ENCODE measurements around the gene SYNPR. TPM values are rescaled to one million over a fixed set of nuclear protein-coding genes. Genes with fewer than 3 reads are reported as not detected.

SYNPR gene
- total and polyA plus RNA-seq, 8 donors: 0.13 to 0.42 (median 0.20) TPM; not detected in 4

GRCh38 chr3:63349583-63350573 is 71.8 kb downstream of the SYNPR start:
- ATAC-seq (peak; percentile 87), DNase-seq (peak in 3 of 4 donors; percentile 37 to 64 (median 45))
- H3K4me1 ChIP-seq: no peaks in the 10 kb centered on the region
- H3K27me3 ChIP-seq: peaks cover 0 to 20% of the 10 kb centered on the region in 2 donors
- intact Hi-C loops (cut with DNase I): loop anchor here in 1 of 2 donors (5.0 to 10.0 kb wide), 2 partner anchors 467 to 645 kb away; partner anchors contain the start of gene C3orf49
- H3K36me3 ChIP-seq: no peaks in the 10 kb centered on the region
- TF ChIP-seq CTCF (IDR thresholded peaks at IDR 0.05): peak; percentile 56 to 65
- no peak overlapping the region for H3K27ac ChIP-seq
- no peak overlapping the region for H3K4me3 ChIP-seq
- H3K9me3 ChIP-seq: no peaks in the 10 kb centered on the region

GRCh38 chr3:63351159-63352007 is 73.3 kb downstream of the SYNPR start:
- no peaks in the 10 kb centered on the region for H3K9me3 ChIP-seq
- H3K27ac ChIP-seq: no peak overlapping the region
- TF ChIP-seq CTCF (IDR thresholded peaks at IDR 0.05): peak; percentile 70 to 87
- intact Hi-C loops (cut with DNase I): loop anchor here in 1 of 2 donors (5.0 to 10.0 kb wide), 2 partner anchors 466 to 643 kb away; partner anchors contain the start of gene C3orf49
- no peaks in the 10 kb centered on the region for H3K36me3 ChIP-seq
- ATAC-seq (peak; percentile 92), DNase-seq (peak in 2 of 4 donors; percentile 35 to 55)
- no peak overlapping the region for H3K4me3 ChIP-seq
- peaks cover 0 to 10% of the 10 kb centered on the region in 2 donors for H3K27me3 ChIP-seq
- H3K4me1 ChIP-seq: no peaks in the 10 kb centered on the region

- DNase-seq (no peak), ATAC-seq (no peak)
- H3K4me3 ChIP-seq: no peak overlapping the region
- H3K27me3 ChIP-seq: peaks cover 0 to 10% of the 10 kb centered on the region in 2 donors
- no peak for TF ChIP-seq CTCF (IDR thresholded peaks at IDR 0.05)
- no peaks in the 10 kb centered on the region for H3K36me3 ChIP-seq
- no peaks in the 10 kb centered on the region for H3K4me1 ChIP-seq
- intact Hi-C loops (cut with DNase I): loop anchor here in 1 of 2 donors (5.0 to 10.0 kb wide), 2 partner anchors 465 to 643 kb away; partner anchors contain the start of gene C3orf49
- no peak overlapping the region for H3K27ac ChIP-seq
- no peaks in the 10 kb centered on the region for H3K9me3 ChIP-seq
Measured at GRCh38 chr3:63352008-63352279, 73.8 kb downstream of the SYNPR start.

- no peaks in the 10 kb centered on the region for H3K4me1 ChIP-seq
- intact Hi-C loops (cut with DNase I): loop anchor here in 1 of 2 donors (5.0 to 10.0 kb wide), 2 partner anchors 464 to 641 kb away; partner anchors contain the start of gene C3orf49
- ATAC-seq (no peak), DNase-seq (no peak)
- peaks cover 0 to 10% of the 10 kb centered on the region in 2 donors for H3K27me3 ChIP-seq
- H3K27ac ChIP-seq: no peak overlapping the region
- no peaks in the 10 kb centered on the region for H3K9me3 ChIP-seq
- no peak overlapping the region for H3K4me3 ChIP-seq
- TF ChIP-seq CTCF (IDR thresholded peaks at IDR 0.05): no peak
- no peaks in the 10 kb centered on the region for H3K36me3 ChIP-seq
Measured at GRCh38 chr3:63353383-63353782, 75.3 kb downstream of the SYNPR start.

Data from left lung (tissue), 10 donors.